Measurements from ENCODE around the gene MOXD1. TPM values are rescaled to one million over a fixed set of nuclear protein-coding genes. Genes with fewer than 3 reads are reported as not detected.
A peak's percentile ranks its signal among the peaks of the same experiment; 100 is the strongest.
"Not testable (repeated sequence)": the region's sequence is repeated elsewhere in the genome, so short reads cannot be mapped to it uniquely, and the experiment has no call there.

Gene MOXD1
- total RNA-seq, 1 experiment from 2014 or later = 2.9 TPM

- Histone ChIP-seq H3K4me3 (no peak overlapping the region), H3K27me3 (no peaks in the 10 kb centered on the region), H3K9me3 (no peaks in the 10 kb centered on the region), H3K36me3 (no peaks in the 10 kb centered on the region)
- no peak for DNase-seq
Observed at GRCh38 chr6:132322398-132322797, 78.9 kb downstream of the MOXD1 start.

- no peak overlapping the region for H3K4me3 ChIP-seq
- no peak for DNase-seq
- H3K9me3 ChIP-seq = peaks cover 8% of the 10 kb centered on the region
- H3K27me3 ChIP-seq = no peaks in the 10 kb centered on the region
- no peaks in the 10 kb centered on the region for H3K36me3 ChIP-seq
Observed at GRCh38 chr6:132320007-132320406, 81.3 kb downstream of the MOXD1 start.

- no peak overlapping the region for H3K4me3 ChIP-seq
- H3K27me3 ChIP-seq = no peaks in the 10 kb centered on the region
- no peaks in the 10 kb centered on the region for H3K36me3 ChIP-seq
- DNase-seq = no peak
- peaks cover 8% of the 10 kb centered on the region for H3K9me3 ChIP-seq
Observed at GRCh38 chr6:132316970-132317369, 84.3 kb downstream of the MOXD1 start.

GRCh38 chr6:132314432-132314831 is 86.8 kb downstream of the MOXD1 start:
- Histone ChIP-seq H3K27me3 (no peaks in the 10 kb centered on the region), H3K4me3 (no peak overlapping the region), H3K9me3 (peaks cover 8% of the 10 kb centered on the region), H3K36me3 (no peaks in the 10 kb centered on the region)
- DNase-seq = no peak

- Histone ChIP-seq H3K4me3 (no peak overlapping the region), H3K27me3 (no peaks in the 10 kb centered on the region), H3K36me3 (no peaks in the 10 kb centered on the region), H3K9me3 (no peaks in the 10 kb centered on the region; the same call in 1 of the 2 replicates)
- no peak for DNase-seq
Observed at GRCh38 chr6:132310921-132311320, 90.4 kb downstream of the MOXD1 start.

- H3K4me3 ChIP-seq, DNase-seq, H3K27me3 ChIP-seq, H3K36me3 ChIP-seq, H3K9me3 ChIP-seq: not testable (repeated sequence)
Observed at GRCh38 chr6:132310151-132310550, 91.1 kb downstream of the MOXD1 start.

GRCh38 chr6:132304891-132305305 is 96.4 kb downstream of the MOXD1 start:
- Histone ChIP-seq H3K4me3 (no peak overlapping the region), H3K36me3 (no peaks in the 10 kb centered on the region), H3K27me3 (no peaks in the 10 kb centered on the region), H3K9me3 (no peaks in the 10 kb centered on the region; the same call in 1 of the 2 replicates)
- DNase-seq = no peak

- DNase-seq = peak; percentile 14
- H3K4me3 ChIP-seq = no peak overlapping the region
- H3K9me3 ChIP-seq = no peaks in the 10 kb centered on the region
- H3K36me3 ChIP-seq = no peaks in the 10 kb centered on the region
- no peaks in the 10 kb centered on the region for H3K27me3 ChIP-seq
Observed at GRCh38 chr6:132300323-132300949, 100.8 kb downstream of the MOXD1 start.

- no peaks in the 10 kb centered on the region for H3K27me3 ChIP-seq
- H3K9me3 ChIP-seq = no peaks in the 10 kb centered on the region
- no peak overlapping the region for H3K4me3 ChIP-seq
- H3K36me3 ChIP-seq = no peaks in the 10 kb centered on the region
- DNase-seq = peak; percentile 23
Observed at GRCh38 chr6:132298344-132298949, 102.8 kb downstream of the MOXD1 start.

GRCh38 chr6:132289756-132290155 is 111.5 kb downstream of the MOXD1 start:
- no peak for DNase-seq
- Histone ChIP-seq H3K36me3 (no peaks in the 10 kb centered on the region), H3K9me3 (no peaks in the 10 kb centered on the region; the same call in 1 of the 2 replicates), H3K27me3 (no peaks in the 10 kb centered on the region), H3K4me3 (no peak overlapping the region)

GRCh38 chr6:132287101-132287500 is 114.2 kb downstream of the MOXD1 start:
- Histone ChIP-seq H3K27me3 (no peaks in the 10 kb centered on the region), H3K4me3 (no peak overlapping the region), H3K9me3 (no peaks in the 10 kb centered on the region; the same call in 1 of the 2 replicates), H3K36me3 (no peaks in the 10 kb centered on the region)
- no peak for DNase-seq

GRCh38 chr6:132286298-132287019 is 114.8 kb downstream of the MOXD1 start:
- H3K36me3 ChIP-seq = no peaks in the 10 kb centered on the region
- H3K9me3 ChIP-seq = no peaks in the 10 kb centered on the region; the same call in 1 of the 2 replicates
- no peaks in the 10 kb centered on the region for H3K27me3 ChIP-seq

GRCh38 chr6:132285004-132285780 is 116.1 kb downstream of the MOXD1 start:
- no peak for DNase-seq
- Histone ChIP-seq H3K36me3 (no peaks in the 10 kb centered on the region), H3K4me3 (no peak overlapping the region), H3K27me3 (no peaks in the 10 kb centered on the region), H3K9me3 (no peaks in the 10 kb centered on the region; the same call in 1 of the 2 replicates)

More at GRCh38 chr6:132286298-132287019, 114.8 kb downstream of the MOXD1 start:
- DNase-seq = no peak
- no peak overlapping the region for H3K4me3 ChIP-seq

- H3K9me3 ChIP-seq = no peaks in the 10 kb centered on the region; the same call in 1 of the 2 replicates
- no peaks in the 10 kb centered on the region for H3K36me3 ChIP-seq
- no peak for DNase-seq
- H3K4me3 ChIP-seq = no peak overlapping the region
- H3K27me3 ChIP-seq = no peaks in the 10 kb centered on the region
Observed at GRCh38 chr6:132282696-132283095, 118.6 kb downstream of the MOXD1 start.

- Histone ChIP-seq H3K4me3 (no peak overlapping the region), H3K36me3 (no peaks in the 10 kb centered on the region)
Observed at GRCh38 chr6:132280436-132280835, 120.8 kb downstream of the MOXD1 start.

GRCh38 chr6:132279592-132280139 is 121.6 kb downstream of the MOXD1 start:
- peak overlapping the region; percentile 41 for H3K4me3 ChIP-seq
- H3K36me3 ChIP-seq = no peaks in the 10 kb centered on the region
- H3K27me3 ChIP-seq = no peaks in the 10 kb centered on the region
- peak; percentile 57 for DNase-seq
- H3K9me3 ChIP-seq = no peaks in the 10 kb centered on the region

More at GRCh38 chr6:132280436-132280835, 120.8 kb downstream of the MOXD1 start:
- DNase-seq = no peak
- no peaks in the 10 kb centered on the region; the same call in 1 of the 2 replicates for H3K9me3 ChIP-seq
- no peaks in the 10 kb centered on the region for H3K27me3 ChIP-seq

Data from MG63 (cell line).